GM12801 (cell line): ENCODE data around the gene C6orf132.

Source experiments
- TF ChIP-seq, protein P1 (sequence below): IDR thresholded peaks from one replicate; pipeline ENCODE4 v1.5.1; 2011; ENCODE audit warnings: control low read depth; ENCODE audit not compliant: insufficient read length; ENCODE audit errors: extremely low read depth

Gene C6orf132

DNA sequence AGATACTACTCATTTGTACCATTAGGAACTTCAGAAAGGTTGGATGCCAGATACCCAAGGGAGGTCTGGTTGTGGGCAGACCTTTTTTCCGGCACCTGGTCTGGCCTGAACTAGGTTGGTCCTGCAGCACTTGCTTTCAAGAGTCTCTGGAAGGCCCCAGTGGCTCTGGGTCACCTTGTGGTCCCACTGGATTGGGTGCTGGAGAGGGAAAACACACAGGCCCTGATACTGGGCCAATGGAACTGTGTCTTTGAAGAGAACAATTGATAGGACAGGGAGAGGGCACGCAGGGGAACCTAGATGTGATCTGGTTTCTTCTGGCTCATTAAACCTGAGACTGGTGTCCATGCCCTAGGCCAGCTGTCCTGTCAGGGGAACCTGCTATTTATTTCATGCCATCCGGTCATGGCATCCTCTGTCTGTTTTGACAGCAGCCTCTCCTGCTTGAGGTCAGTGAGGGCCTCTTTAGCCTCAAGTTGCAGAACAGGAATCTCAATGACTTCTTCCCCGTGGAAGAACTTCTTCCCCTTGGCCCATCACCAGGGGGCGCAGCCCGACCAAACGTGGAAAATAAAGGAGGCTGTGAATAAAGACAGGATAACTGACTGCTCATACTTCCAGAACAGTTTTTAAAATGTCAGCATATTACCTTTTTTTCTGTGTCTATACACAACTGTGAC is 67.1 kb downstream of the C6orf132 start:
- TF ChIP-seq, protein P1, sequence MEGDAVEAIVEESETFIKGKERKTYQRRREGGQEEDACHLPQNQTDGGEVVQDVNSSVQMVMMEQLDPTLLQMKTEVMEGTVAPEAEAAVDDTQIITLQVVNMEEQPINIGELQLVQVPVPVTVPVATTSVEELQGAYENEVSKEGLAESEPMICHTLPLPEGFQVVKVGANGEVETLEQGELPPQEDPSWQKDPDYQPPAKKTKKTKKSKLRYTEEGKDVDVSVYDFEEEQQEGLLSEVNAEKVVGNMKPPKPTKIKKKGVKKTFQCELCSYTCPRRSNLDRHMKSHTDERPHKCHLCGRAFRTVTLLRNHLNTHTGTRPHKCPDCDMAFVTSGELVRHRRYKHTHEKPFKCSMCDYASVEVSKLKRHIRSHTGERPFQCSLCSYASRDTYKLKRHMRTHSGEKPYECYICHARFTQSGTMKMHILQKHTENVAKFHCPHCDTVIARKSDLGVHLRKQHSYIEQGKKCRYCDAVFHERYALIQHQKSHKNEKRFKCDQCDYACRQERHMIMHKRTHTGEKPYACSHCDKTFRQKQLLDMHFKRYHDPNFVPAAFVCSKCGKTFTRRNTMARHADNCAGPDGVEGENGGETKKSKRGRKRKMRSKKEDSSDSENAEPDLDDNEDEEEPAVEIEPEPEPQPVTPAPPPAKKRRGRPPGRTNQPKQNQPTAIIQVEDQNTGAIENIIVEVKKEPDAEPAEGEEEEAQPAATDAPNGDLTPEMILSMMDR: no peak

DNA sequence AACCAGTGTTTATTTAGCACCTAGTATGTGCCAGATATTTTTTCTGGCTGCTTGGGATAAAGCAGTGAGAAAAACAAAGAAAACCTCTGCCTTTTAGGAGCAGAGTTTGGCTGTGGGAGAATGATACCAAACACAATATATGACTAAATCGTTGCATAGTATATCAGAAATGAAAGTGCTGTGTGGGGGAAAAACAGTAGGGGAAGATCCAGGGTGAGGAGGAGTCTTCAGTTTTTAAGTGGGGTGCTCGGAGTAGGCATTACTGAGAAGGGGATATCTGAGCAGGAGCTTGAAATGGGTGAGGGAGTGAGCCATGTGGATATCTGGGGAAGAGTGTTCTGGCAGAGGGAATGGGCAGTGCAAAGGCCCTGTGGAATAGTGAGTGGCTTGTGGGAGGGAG is 69.1 kb downstream of the C6orf132 start:
- TF ChIP-seq, protein P1: no peak

DNA sequence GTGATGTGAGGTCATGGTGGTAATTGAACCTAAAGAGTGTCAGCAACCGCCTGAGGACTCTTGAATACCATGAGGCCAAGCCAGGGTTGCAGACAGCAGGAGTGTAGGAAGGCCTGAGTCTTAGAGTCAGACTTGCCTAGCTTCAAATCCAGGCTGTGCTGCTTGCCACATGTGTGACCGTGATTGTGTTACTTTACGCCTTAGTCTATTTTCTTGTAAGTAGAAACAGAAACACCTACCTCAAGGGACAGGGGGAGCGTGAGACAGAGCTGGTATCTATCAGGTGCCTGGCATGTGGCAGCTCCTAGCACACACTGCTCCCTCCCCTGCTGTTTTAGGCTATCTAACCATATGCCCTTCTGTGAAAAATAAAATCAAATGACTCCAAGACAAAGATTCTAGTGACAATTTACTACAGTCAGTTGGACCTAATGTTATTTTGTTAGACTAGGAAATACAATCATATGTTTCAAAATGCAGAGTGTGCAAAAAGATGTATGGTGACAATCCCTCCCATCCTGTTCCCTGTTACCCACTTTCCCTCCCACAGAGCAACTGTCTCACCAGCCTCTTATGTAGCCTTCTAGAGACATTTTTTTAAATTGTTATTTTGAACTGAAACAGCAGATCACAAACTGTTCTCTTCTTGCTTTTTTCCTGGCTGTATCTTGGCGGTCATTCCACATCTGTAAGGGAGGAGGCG is 70.4 kb downstream of the C6orf132 start:
- TF ChIP-seq, protein P1: no peak

DNA sequence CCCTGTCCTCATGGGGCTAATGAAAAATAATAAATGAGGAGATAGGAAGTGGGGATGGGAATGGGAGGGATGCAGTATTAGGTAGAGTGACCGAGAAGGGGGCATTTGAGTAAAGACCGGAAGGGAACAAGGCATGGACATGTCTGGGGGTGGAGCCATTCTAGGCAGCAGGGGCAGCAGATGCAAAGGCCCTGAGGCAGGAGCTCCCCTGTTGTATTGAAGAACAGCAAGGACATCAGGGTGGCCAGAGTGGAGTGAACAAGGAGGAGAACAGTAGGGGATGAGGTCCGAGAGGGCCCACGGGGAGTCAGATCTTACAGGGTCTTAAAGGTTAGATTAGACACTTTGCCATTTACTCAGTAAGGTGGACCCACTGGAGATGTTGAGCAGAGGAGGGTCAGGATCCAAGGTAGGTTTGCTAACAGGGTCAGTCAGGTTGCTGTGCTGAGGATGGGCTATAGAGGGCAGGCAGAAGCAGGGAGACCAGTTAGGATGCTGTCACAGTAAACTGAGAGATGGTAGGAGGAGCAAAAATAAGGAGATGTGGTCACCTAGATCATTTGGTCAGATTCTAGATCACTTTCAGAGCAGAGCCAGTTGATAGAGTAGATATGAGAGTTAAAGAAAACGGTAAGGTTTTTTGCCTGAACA is 73.4 kb downstream of the C6orf132 start:
- TF ChIP-seq, protein P1: no peak

DNA sequence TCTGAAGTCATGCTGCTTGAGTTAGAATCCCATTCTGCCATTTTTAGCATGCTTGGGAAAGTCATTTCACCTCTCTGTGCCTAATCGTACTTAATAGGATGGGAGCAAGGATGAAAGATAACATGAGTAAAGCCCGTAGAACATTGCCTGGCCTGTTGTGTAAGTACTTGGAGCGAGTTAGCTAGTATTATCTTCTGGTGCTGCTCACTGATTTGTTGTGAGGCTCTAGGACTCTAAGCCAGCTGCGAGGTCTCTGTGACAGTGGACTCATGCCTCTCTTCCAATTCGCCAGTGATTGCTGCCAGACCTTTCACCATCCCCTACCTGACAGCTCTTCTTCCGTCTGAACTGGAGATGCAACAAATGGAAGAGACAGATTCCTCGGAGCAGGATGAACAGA is 74.2 kb downstream of the C6orf132 start:
- TF ChIP-seq, protein P1: no peak

DNA sequence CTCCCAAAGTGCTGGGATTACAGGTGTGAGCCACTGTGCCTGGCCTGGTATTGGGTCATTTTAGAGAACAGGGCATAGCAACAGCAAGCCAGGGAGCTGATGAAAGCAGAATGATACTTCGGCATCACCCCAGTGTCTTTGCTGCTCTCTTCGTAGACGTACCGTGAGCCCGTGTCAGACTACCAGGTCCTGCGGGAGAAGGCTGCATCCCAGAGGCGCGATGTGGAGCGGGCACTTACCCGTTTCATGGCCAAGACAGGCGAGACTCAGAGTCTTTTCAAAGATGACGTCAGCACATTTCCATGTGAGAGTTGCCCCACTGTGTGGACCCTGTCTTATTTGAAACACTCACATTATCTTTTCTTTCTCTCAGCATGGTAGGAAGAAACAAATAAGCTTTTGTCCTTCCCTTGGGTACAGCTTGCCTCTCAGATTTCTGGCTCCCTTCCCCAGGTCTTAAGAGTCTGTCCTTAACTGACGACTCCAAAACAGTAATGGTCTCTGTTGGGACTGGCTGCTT is 76.2 kb downstream of the C6orf132 start:
- TF ChIP-seq, protein P1: no peak

DNA sequence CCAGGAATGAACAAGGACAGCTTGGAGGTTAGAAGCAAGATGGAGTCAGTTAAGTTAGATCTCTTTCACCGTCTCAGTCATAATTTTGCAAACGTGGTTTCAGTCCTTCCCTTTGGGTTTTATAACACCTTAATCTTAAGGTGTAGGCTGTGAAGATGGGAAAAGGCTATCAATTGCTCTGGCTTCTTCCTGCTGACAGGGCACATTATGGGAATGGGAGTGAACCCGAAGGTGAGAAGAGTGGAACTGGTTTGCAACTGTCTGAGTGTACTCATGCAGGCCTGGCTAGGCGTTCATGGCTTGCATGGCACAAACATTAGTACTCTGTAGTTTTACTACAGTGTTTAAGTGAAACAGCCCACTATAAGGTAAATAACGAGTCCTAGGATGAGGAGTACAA is 82.7 kb downstream of the C6orf132 start:
- TF ChIP-seq, protein P1: no peak
